H9 (cell line): ENCODE measurements around the gene ENOX1. TPM values are rescaled to one million over a fixed set of nuclear protein-coding genes. Genes with fewer than 3 reads are reported as not detected.

ENCODE experiments used
- DNase-seq: peaks from one replicate; pipeline ENCODE4 v3.0.0-alpha.2; 2017
- H2AFZ ChIP-seq: one replicate; pipeline ENCODE4 v1.6.1; 2013; ENCODE audit warnings: mild to moderate bottlenecking, low read length, control low read depth, moderate library complexity
- H2AK5ac ChIP-seq: 2 replicates; pipeline ENCODE4 v1.6.1; 2013; ENCODE audit warnings: low read length, control low read depth, mixed read lengths; ENCODE audit not compliant: insufficient read length
- H2BK120ac ChIP-seq: one replicate; pipeline ENCODE4 v1.6.1; 2013; ENCODE audit warnings: low read depth, mild to moderate bottlenecking, low read length, control low read depth, inconsistent platforms; ENCODE audit not compliant: poor library complexity, severe bottlenecking
- H2BK12ac ChIP-seq: 2 replicates; pipeline ENCODE4 v1.6.1; 2013; ENCODE audit warnings: low read length, control low read depth, mixed read lengths, low read depth; ENCODE audit not compliant: insufficient read length
- H2BK15ac ChIP-seq: 2 replicates; pipeline ENCODE4 v1.6.1; 2013; ENCODE audit warnings: low read depth, low read length, control low read depth
- H2BK20ac ChIP-seq: one replicate; pipeline ENCODE4 v1.6.1; 2013; ENCODE audit warnings: low read depth, mild to moderate bottlenecking, low read length, control low read depth, inconsistent platforms; ENCODE audit not compliant: poor library complexity, severe bottlenecking
- H2BK5ac ChIP-seq: 2 replicates; pipeline ENCODE4 v1.6.1; 2013; ENCODE audit warnings: low read length, control low read depth, mixed read lengths; ENCODE audit not compliant: insufficient read length
- H3K14ac ChIP-seq: 2 replicates; pipeline ENCODE4 v1.6.1; 2013; ENCODE audit warnings: low read length, control low read depth; ENCODE audit not compliant: insufficient read depth
- H3K18ac ChIP-seq: 2 replicates; pipeline ENCODE4 v1.6.1; 2013; ENCODE audit warnings: low read depth, mild to moderate bottlenecking, mixed read lengths, low read length, control low read depth; ENCODE audit not compliant: insufficient read length
- H3K23ac ChIP-seq: 2 replicates; pipeline ENCODE4 v1.6.1; 2013; ENCODE audit warnings: low read length, control low read depth, mixed read lengths, low read depth; ENCODE audit not compliant: insufficient read length
- H3K23me2 ChIP-seq: 2 replicates; pipeline ENCODE4 v1.6.1; 2013; ENCODE audit warnings: low read depth, mild to moderate bottlenecking, mixed read lengths, low read length, control low read depth; ENCODE audit not compliant: insufficient read length, poor library complexity, severe bottlenecking
- H3K27ac ChIP-seq: 2 replicates; pipeline ENCODE4 v1.5.1; 2013; ENCODE audit warnings: low read length, control low read depth, mixed read lengths, low read depth; ENCODE audit not compliant: insufficient read length
- H3K27me3 ChIP-seq: 2 replicates; pipeline ENCODE4 v1.6.1; 2013; ENCODE audit warnings: low read length, control low read depth, inconsistent platforms; ENCODE audit not compliant: insufficient read depth
- H3K4ac ChIP-seq: 2 replicates; pipeline ENCODE4 v1.6.1; 2013; ENCODE audit warnings: low read depth, mild to moderate bottlenecking, control low read depth, inconsistent platforms, low read length, moderate library complexity
- H3K4me1 ChIP-seq: 2 replicates; pipeline ENCODE4 v1.6.1; 2013; ENCODE audit warnings: low read length, control low read depth, inconsistent platforms; ENCODE audit not compliant: insufficient read depth
- H3K4me2 ChIP-seq: 2 replicates; pipeline ENCODE4 v1.6.1; 2013; ENCODE audit warnings: low read length, control low read depth, mixed read lengths; ENCODE audit not compliant: insufficient read length, insufficient read depth
- H3K56ac ChIP-seq: 2 replicates; pipeline ENCODE4 v1.6.1; 2013; ENCODE audit warnings: low read depth, mild to moderate bottlenecking, mixed read lengths, low read length, control low read depth; ENCODE audit not compliant: insufficient read length
- H3K79me1 ChIP-seq: 2 replicates; pipeline ENCODE4 v1.6.1; 2013; ENCODE audit warnings: low read depth, mild to moderate bottlenecking, moderate library complexity, low read length, control low read depth, inconsistent platforms; ENCODE audit not compliant: insufficient read depth, poor library complexity, severe bottlenecking
- H3K79me2 ChIP-seq: 2 replicates; pipeline ENCODE4 v1.6.1; 2013; ENCODE audit warnings: low read length, control low read depth, inconsistent platforms; ENCODE audit not compliant: insufficient read depth
- H3K9ac ChIP-seq: 2 replicates; pipeline ENCODE4 v1.6.1; 2013; ENCODE audit warnings: low read length, control low read depth, mixed read lengths; ENCODE audit not compliant: insufficient read length; ENCODE audit errors: extremely low read depth
- H3K9me3 ChIP-seq: one replicate; pipeline ENCODE4 v1.6.1; 2013; ENCODE audit warnings: low read depth, low read length, inconsistent platforms; ENCODE audit not compliant: control insufficient read depth
- H3T11ph ChIP-seq: one replicate; pipeline ENCODE4 v1.6.1; 2013; ENCODE audit warnings: mild to moderate bottlenecking, low read length, control low read depth, inconsistent platforms
- H4K20me1 ChIP-seq: one replicate; pipeline ENCODE4 v1.6.1; 2013; ENCODE audit not compliant: control insufficient read depth, insufficient read length, insufficient read depth
- H4K5ac ChIP-seq: 2 replicates; pipeline ENCODE4 v1.6.1; 2013; ENCODE audit warnings: low read depth, mild to moderate bottlenecking, mixed read lengths, low read length, control low read depth; ENCODE audit not compliant: insufficient read length
- H4K8ac ChIP-seq: replicated peaks from 2 replicates; pipeline ENCODE4 v1.6.1; 2013; ENCODE audit warnings: low read length, control low read depth, mixed read lengths, low read depth; ENCODE audit not compliant: insufficient read length
- H4K91ac ChIP-seq: 2 replicates; pipeline ENCODE4 v1.6.1; 2013; ENCODE audit warnings: low read depth, mild to moderate bottlenecking, moderate library complexity, mixed read lengths, low read length, control low read depth; ENCODE audit not compliant: insufficient read length
- H3K27ac Mint-ChIP-seq, 3 experiments: 2 replicates in 2 of 3; 3 replicates in 1 of 3; pipeline ENCODE4 v1.8.0; 2020 to 2021; ENCODE audit warnings: mixed read lengths in 3 of 3, mild to moderate bottlenecking in 1 of 3, moderate library complexity in 1 of 3
- H3K27me3 Mint-ChIP-seq: 2 replicates; pipeline ENCODE4 v1.8.0; 2021; ENCODE audit warnings: low read depth, mild to moderate bottlenecking, moderate library complexity, mixed read lengths
- H3K36me3 Mint-ChIP-seq, 3 experiments: 2 replicates in 2 of 3; 3 replicates in 1 of 3; pipeline ENCODE4 v1.8.0; 2020 to 2021; ENCODE audit warnings: low read depth in 3 of 3, mixed read lengths in 3 of 3; ENCODE audit not compliant: insufficient read depth in 1 of 3
- H3K4me1 Mint-ChIP-seq, 2 experiments: 2 replicates each; pipeline ENCODE4 v1.8.0; 2020; ENCODE audit warnings: mixed read lengths in 2 of 2
- H3K4me3 Mint-ChIP-seq, 2 experiments: 2 replicates in 1 of 2; 3 replicates in 1 of 2; pipeline ENCODE4 v1.8.0; 2020 to 2021; ENCODE audit warnings: mild to moderate bottlenecking in 2 of 2, mixed read lengths in 2 of 2, moderate library complexity in 1 of 2
- H3K9me3 Mint-ChIP-seq, 2 experiments: 2 replicates in 1 of 2; 3 replicates in 1 of 2; pipeline ENCODE4 v1.8.0; 2020; ENCODE audit warnings: mild to moderate bottlenecking in 2 of 2, mixed read lengths in 2 of 2, moderate library complexity in 1 of 2
- CTCF ChIP-seq: fragments of 200-600 bp; sonication (generic); conservative IDR thresholded peaks from 3 replicates; pipeline ENCODE4 v1.8.0; 2021; ENCODE audit warnings: antibody characterized with exemption, mild to moderate bottlenecking
- total RNA-seq: library from RNA; stranded (reverse); gene quantifications from 2 replicates; pipeline ENCODE4 v1.2.1, GENCODE V29; 2021

Gene ENOX1
- total RNA-seq, 1 experiment from 2014 or later = 0.24 TPM

GRCh38 chr13:43518833-43519232, 267.9 kb downstream of the ENOX1 start:
- Histone ChIP-seq H3K27me3 (no peaks in the 10 kb centered on the region), H3K79me2 (no peaks in the 10 kb centered on the region), H2AK5ac (no peak overlapping the region), H4K91ac (no peak overlapping the region), H3K9ac (no peak overlapping the region), H2BK12ac (no peak overlapping the region), H3K56ac (no peak overlapping the region), H4K8ac (no peak overlapping the region), H3K4me2 (no peak overlapping the region), H3K9me3 (no peaks in the 10 kb centered on the region), H3K79me1 (no peaks in the 10 kb centered on the region), H3K27ac (no peak overlapping the region), H4K5ac (no peak overlapping the region), H3K23ac (no peak overlapping the region), H2BK120ac (no peak overlapping the region), H2BK5ac (no peak overlapping the region), H3K23me2 (no peaks in the 10 kb centered on the region), H3T11ph (no peak overlapping the region), H3K4ac (no peak overlapping the region), H3K18ac (no peak overlapping the region), H3K4me1 (no peaks in the 10 kb centered on the region), H2BK15ac (no peak overlapping the region), H4K20me1 (no peaks in the 10 kb centered on the region), H2AFZ (no peak overlapping the region), H2BK20ac (no peak overlapping the region), H3K14ac (no peak overlapping the region)
- no peak for DNase-seq
- no peak for TF ChIP-seq CTCF
- Mint-ChIP-seq H3K27ac (no peak overlapping the region), H3K9me3 (no peaks in the 10 kb centered on the region), H3K4me3 (no peak overlapping the region), H3K4me1 (peaks cover 0 to 6% of the 10 kb centered on the region in 2 experiments; a peak in 1 of 4 replicates), H3K27me3 (peaks cover 2% of the 10 kb centered on the region; the same call in 1 of the 2 replicates), H3K36me3 (no peaks in the 10 kb centered on the region)
